HG03558 (cell line): ENCODE results near the gene JMJD4.
"Not testable (repeated sequence)": the region's sequence is repeated elsewhere in the genome, so short reads cannot be mapped to it uniquely, and the experiment has no call there.

Experiments used
- ATAC-seq: cut with Tn5 transposase; IDR thresholded peaks from one replicate; pipeline ENCODE4 v1.9.1; 2021; ENCODE audit warnings: moderate number of reproducible peaks; ENCODE audit not compliant: unreplicated experiment; ENCODE audit errors: extremely low read depth

The JMJD4 gene

DNA sequence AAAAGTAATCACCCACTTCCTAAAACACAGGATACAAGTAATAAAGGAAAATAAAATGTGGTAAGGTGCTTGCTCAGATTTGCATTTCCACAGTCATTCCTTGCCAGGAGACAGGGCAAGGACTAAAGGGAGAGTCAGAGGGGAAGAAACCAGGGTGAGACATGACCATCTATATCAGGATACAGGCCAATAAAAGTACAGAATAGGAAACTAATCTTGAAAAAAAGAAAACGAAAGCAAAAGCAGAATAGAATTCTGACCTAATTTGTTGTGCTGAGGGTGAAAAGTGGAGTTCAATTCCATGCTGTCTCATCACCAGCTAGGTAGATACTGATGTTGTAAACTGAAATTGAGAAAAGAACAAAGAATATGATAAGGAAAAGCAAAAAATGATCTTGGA, 27.3 kb downstream of the JMJD4 start:
- ATAC-seq: no peak

- not testable (repeated sequence) for ATAC-seq
Observed at GRCh38 chr1:227701631-227702030, 33.5 kb downstream of the JMJD4 start.

GRCh38 chr1:227697321-227697864, 37.7 kb downstream of the JMJD4 start:
- no peak for ATAC-seq

GRCh38 chr1:227685807-227686206, 49.3 kb downstream of the JMJD4 start:
- no peak for ATAC-seq
